Brain microvascular endothelial cell (primary cell): Measurements from ENCODE around the gene RNF2.

ENCODE experiments used
- DNase-seq: peaks from one replicate; pipeline ENCODE4 v3.0.0-alpha.2; 2020
- H3K27ac ChIP-seq: fragments of 250-450 bp; sonication (Bioruptor Pico); 2 replicates; pipeline ENCODE4 v1.5.1; 2020; ENCODE audit warnings: mild to moderate bottlenecking, moderate library complexity
- H3K27me3 ChIP-seq: fragments of 250-450 bp; sonication (Bioruptor Pico); replicated peaks from 2 replicates; pipeline ENCODE4 v1.5.1; 2020; ENCODE audit warnings: mild to moderate bottlenecking
- H3K36me3 ChIP-seq: fragments of 250-450 bp; sonication (Bioruptor Pico); replicated peaks from 2 replicates; pipeline ENCODE4 v1.5.1; 2020; ENCODE audit warnings: mild to moderate bottlenecking
- H3K4me3 ChIP-seq: 2 replicates; pipeline ENCODE4 v1.5.1; 2011; ENCODE audit warnings: low read depth, mild to moderate bottlenecking, control low read depth, low read length, moderate library complexity
- CTCF ChIP-seq: IDR thresholded peaks from 2 replicates; pipeline ENCODE4 v1.5.1; 2011; ENCODE audit warnings: low read depth, mild to moderate bottlenecking, moderate library complexity, low read length, control low read depth, inconsistent platforms; ENCODE audit errors: missing control alignments
- in situ Hi-C: cut with HindIII; loops from 2 replicates; pipeline ENCODE4 v1.10.0; 2017; ENCODE audit warnings: low sequenced_read_pairs, low pct_ligation_motif_present

The RNF2 gene

GRCh38 chr1:185129708-185130107, 84.3 kb downstream of the RNF2 start:
- in situ Hi-C loops, result no loop called here
- H3K27me3 ChIP-seq, result no peaks in the 10 kb centered on the region
- H3K27ac ChIP-seq, result no peak overlapping the region
- H3K36me3 ChIP-seq, result peaks cover 2% of the 10 kb centered on the region
- H3K4me3 ChIP-seq, result no peak overlapping the region
- DNase-seq, result no peak
- TF ChIP-seq CTCF, result no peak

GRCh38 chr1:185132534-185132933, 87.2 kb downstream of the RNF2 start:
- Histone ChIP-seq H3K27ac (no peak overlapping the region), H3K4me3 (no peak overlapping the region), H3K36me3 (peaks cover 2% of the 10 kb centered on the region), H3K27me3 (no peaks in the 10 kb centered on the region)
- in situ Hi-C loops, result no loop called here
- DNase-seq, result no peak
- TF ChIP-seq CTCF, result no peak

GRCh38 chr1:185137896-185138545, 92.7 kb downstream of the RNF2 start:
- no peak for DNase-seq
- Histone ChIP-seq H3K27me3 (no peaks in the 10 kb centered on the region), H3K36me3 (peaks cover 3% of the 10 kb centered on the region), H3K4me3 (no peak overlapping the region), H3K27ac (no peak overlapping the region)
- no peak for TF ChIP-seq CTCF
- in situ Hi-C loops, result no loop called here

- no peak overlapping the region for H3K27ac ChIP-seq
- H3K36me3 ChIP-seq, result peaks cover 3% of the 10 kb centered on the region
Observed at GRCh38 chr1:185139246-185139645, 93.9 kb downstream of the RNF2 start.

GRCh38 chr1:185144233-185144632, 98.9 kb downstream of the RNF2 start:
- peak overlapping the region; percentile 26 for H3K27ac ChIP-seq
- no peak overlapping the region for H3K4me3 ChIP-seq
- no peaks in the 10 kb centered on the region for H3K27me3 ChIP-seq
- DNase-seq, result no peak
- H3K36me3 ChIP-seq, result peaks cover 5% of the 10 kb centered on the region
- no peak for TF ChIP-seq CTCF
- in situ Hi-C loops, result no loop called here

More at GRCh38 chr1:185139246-185139645, 93.9 kb downstream of the RNF2 start:
- H3K4me3 ChIP-seq, result no peak overlapping the region
- no peaks in the 10 kb centered on the region for H3K27me3 ChIP-seq
- no peak for DNase-seq
- no peak for TF ChIP-seq CTCF
- in situ Hi-C loops, result no loop called here

- no peak for DNase-seq
- Histone ChIP-seq H3K4me3 (no peak overlapping the region), H3K27ac (no peak overlapping the region), H3K36me3 (peaks cover 2% of the 10 kb centered on the region), H3K27me3 (no peaks in the 10 kb centered on the region)
- in situ Hi-C loops, result loop anchor here (25.0 kb wide), 1 partner anchor 339 kb away; no protein-coding TSS in a partner anchor
- no peak for TF ChIP-seq CTCF
Observed at GRCh38 chr1:185151215-185151614, 105.9 kb downstream of the RNF2 start.
